Measurements from ENCODE around the gene ALMS1. TPM values are rescaled to one million over a fixed set of nuclear protein-coding genes. Genes with fewer than 3 reads are reported as not detected.
A peak's percentile ranks its signal among the peaks of the same experiment; 100 is the strongest.
"Not testable (repeated sequence)": the region's sequence is repeated elsewhere in the genome, so short reads cannot be mapped to it uniquely, and the experiment has no call there.

Gene ALMS1
- 21.5 TPM for total RNA-seq (ENCODE audit: unreplicated experiment)
- long read RNA-seq = 0 reads

- no peak for TF ChIP-seq CTCF (IDR thresholded peaks at IDR 0.05; ENCODE audit: unreplicated experiment)
- peaks cover 4% of the 10 kb centered on the region for H3K27me3 Mint-ChIP-seq (ENCODE audit: unreplicated experiment)
- no peaks in the 10 kb centered on the region for H3K36me3 Mint-ChIP-seq (ENCODE audit: low read depth, unreplicated experiment)
- peaks cover 14% of the 10 kb centered on the region for H3K4me1 Mint-ChIP-seq (ENCODE audit: unreplicated experiment)
- peak within 1 kb of the TSS; percentile 93 for H3K27ac Mint-ChIP-seq (ENCODE audit: unreplicated experiment)
- DNase-seq (ENCODE audit: low spot score) = peak; percentile 83
- no peaks in the 10 kb centered on the region for H3K9me3 Mint-ChIP-seq (ENCODE audit: unreplicated experiment)
- peak within 1 kb of the TSS; percentile 94 for H3K4me3 Mint-ChIP-seq (ENCODE audit: unreplicated experiment)
These were observed at the start of gene ALMS1 for GRCh38 chr2:73385504-73386341. ALMS1 (plus strand) TSS chr2:73385836; CDS start chr2:73385869, 33 bp downstream.

- no peaks in the 10 kb centered on the region for H3K4me1 Mint-ChIP-seq (ENCODE audit: unreplicated experiment)
- no peak overlapping the region for H3K27ac Mint-ChIP-seq (ENCODE audit: unreplicated experiment)
- TF ChIP-seq CTCF (IDR thresholded peaks at IDR 0.05; ENCODE audit: unreplicated experiment) = no peak
These were observed 47.8 kb upstream of the ALMS1 start for GRCh38 chr2:73337828-73338227.

GRCh38 chr2:73339201-73339600 is 46.4 kb upstream of the ALMS1 start:
- no peaks in the 10 kb centered on the region for H3K27me3 Mint-ChIP-seq (ENCODE audit: unreplicated experiment)

More at GRCh38 chr2:73337828-73338227, 47.8 kb upstream of the ALMS1 start:
- no peaks in the 10 kb centered on the region for H3K9me3 Mint-ChIP-seq (ENCODE audit: unreplicated experiment)
- H3K36me3 Mint-ChIP-seq (ENCODE audit: low read depth, unreplicated experiment) = no peaks in the 10 kb centered on the region
- no peak overlapping the region for H3K4me3 Mint-ChIP-seq (ENCODE audit: unreplicated experiment)
- no peak for DNase-seq (ENCODE audit: low spot score)
- no peaks in the 10 kb centered on the region for H3K27me3 Mint-ChIP-seq (ENCODE audit: unreplicated experiment)

GRCh38 chr2:73341039-73341438 is 44.6 kb upstream of the ALMS1 start:
- H3K9me3 Mint-ChIP-seq (ENCODE audit: unreplicated experiment) = no peaks in the 10 kb centered on the region
- no peak overlapping the region for H3K4me3 Mint-ChIP-seq (ENCODE audit: unreplicated experiment)
- H3K27ac Mint-ChIP-seq (ENCODE audit: unreplicated experiment) = no peak overlapping the region
- H3K27me3 Mint-ChIP-seq (ENCODE audit: unreplicated experiment) = no peaks in the 10 kb centered on the region
- no peak for DNase-seq (ENCODE audit: low spot score)
- no peak for TF ChIP-seq CTCF (IDR thresholded peaks at IDR 0.05; ENCODE audit: unreplicated experiment)
- no peaks in the 10 kb centered on the region for H3K4me1 Mint-ChIP-seq (ENCODE audit: unreplicated experiment)
- H3K36me3 Mint-ChIP-seq (ENCODE audit: low read depth, unreplicated experiment) = no peaks in the 10 kb centered on the region

More at GRCh38 chr2:73339201-73339600, 46.4 kb upstream of the ALMS1 start:
- DNase-seq (ENCODE audit: low spot score) = no peak
- Mint-ChIP-seq H3K4me1 (ENCODE audit: unreplicated experiment) (no peaks in the 10 kb centered on the region), H3K27ac (ENCODE audit: unreplicated experiment) (no peak overlapping the region), H3K9me3 (ENCODE audit: unreplicated experiment) (no peaks in the 10 kb centered on the region), H3K4me3 (ENCODE audit: unreplicated experiment) (no peak overlapping the region), H3K36me3 (ENCODE audit: low read depth, unreplicated experiment) (no peaks in the 10 kb centered on the region)
- no peak for TF ChIP-seq CTCF (IDR thresholded peaks at IDR 0.05; ENCODE audit: unreplicated experiment)

GRCh38 chr2:73343992-73344391 is 41.6 kb upstream of the ALMS1 start:
- Mint-ChIP-seq H3K9me3 (ENCODE audit: unreplicated experiment) (no peaks in the 10 kb centered on the region), H3K27me3 (ENCODE audit: unreplicated experiment) (no peaks in the 10 kb centered on the region), H3K4me3 (ENCODE audit: unreplicated experiment) (no peak overlapping the region), H3K4me1 (ENCODE audit: unreplicated experiment) (no peaks in the 10 kb centered on the region), H3K27ac (ENCODE audit: unreplicated experiment) (no peak overlapping the region), H3K36me3 (ENCODE audit: low read depth, unreplicated experiment) (no peaks in the 10 kb centered on the region)
- no peak for TF ChIP-seq CTCF (IDR thresholded peaks at IDR 0.05; ENCODE audit: unreplicated experiment)
- DNase-seq (ENCODE audit: low spot score) = no peak

- not testable (repeated sequence) for H3K36me3 Mint-ChIP-seq (ENCODE audit: low read depth, unreplicated experiment); H3K4me3 Mint-ChIP-seq (ENCODE audit: unreplicated experiment); H3K4me1 Mint-ChIP-seq (ENCODE audit: unreplicated experiment); H3K9me3 Mint-ChIP-seq (ENCODE audit: unreplicated experiment); DNase-seq (ENCODE audit: low spot score); H3K27me3 Mint-ChIP-seq (ENCODE audit: unreplicated experiment); H3K27ac Mint-ChIP-seq (ENCODE audit: unreplicated experiment)
These were observed 40.9 kb upstream of the ALMS1 start for GRCh38 chr2:73344747-73345146.

Measured in endothelial cell (in vitro differentiated cells).